ENCODE results near the gene KY. TPM values are rescaled to one million over a fixed set of nuclear protein-coding genes. Genes with fewer than 3 reads are reported as not detected.

KY gene
- total RNA-seq, 2 donors from 2014 or later: 0.32 to 0.44 TPM

GRCh38 chr3:134638385-134639030 lies 12.3 kb downstream of the KY start:
- Histone ChIP-seq H3K9me3 (no peaks in the 10 kb centered on the region), H3K27ac (no peak overlapping the region), H3K4me1 (no peaks in the 10 kb centered on the region), H3K27me3 (no peaks in the 10 kb centered on the region), H3K36me3 (no peaks in the 10 kb centered on the region), H3K9ac (ENCODE audit: low read depth in 2 of 2, low read length in 2 of 2) (no peak overlapping the region), H3K4me3 (no peak overlapping the region)
- DNase-seq: no peak
- no peak for TF ChIP-seq CTCF (IDR thresholded peaks at IDR 0.05)
- intact Hi-C loops (cut with DNase I): no loop called here

- Histone ChIP-seq H3K27me3 (no peaks in the 10 kb centered on the region), H3K4me3 (no peak overlapping the region), H3K9me3 (no peaks in the 10 kb centered on the region), H3K27ac (no peak overlapping the region), H3K9ac (ENCODE audit: low read depth in 2 of 2, low read length in 2 of 2) (no peak overlapping the region), H3K36me3 (no peaks in the 10 kb centered on the region), H3K4me1 (no peaks in the 10 kb centered on the region)
- TF ChIP-seq CTCF (IDR thresholded peaks at IDR 0.05): no peak
- intact Hi-C loops (cut with DNase I): no loop called here
- DNase-seq: no peak
These were observed 14.4 kb downstream of the KY start for GRCh38 chr3:134636406-134636805.

GRCh38 chr3:134630506-134630905 lies 20.3 kb downstream of the KY start:
- Histone ChIP-seq H3K9ac (ENCODE audit: low read depth in 2 of 2, low read length in 2 of 2) (no peak overlapping the region), H3K4me1 (no peaks in the 10 kb centered on the region), H3K36me3 (no peaks in the 10 kb centered on the region), H3K27me3 (no peaks in the 10 kb centered on the region), H3K27ac (no peak overlapping the region), H3K9me3 (no peaks in the 10 kb centered on the region), H3K4me3 (no peak overlapping the region)
- intact Hi-C loops (cut with DNase I): no loop called here
- TF ChIP-seq CTCF (IDR thresholded peaks at IDR 0.05): peak; percentile 26
- no peak for DNase-seq

GRCh38 chr3:134628884-134629283 lies 21.9 kb downstream of the KY start:
- intact Hi-C loops (cut with DNase I): no loop called here
- Histone ChIP-seq H3K27ac (no peak overlapping the region), H3K4me3 (no peak overlapping the region), H3K4me1 (no peaks in the 10 kb centered on the region), H3K27me3 (no peaks in the 10 kb centered on the region), H3K36me3 (no peaks in the 10 kb centered on the region), H3K9me3 (no peaks in the 10 kb centered on the region), H3K9ac (ENCODE audit: low read depth in 2 of 2, low read length in 2 of 2) (no peak overlapping the region)
- no peak for TF ChIP-seq CTCF (IDR thresholded peaks at IDR 0.05)
- DNase-seq: peak; percentile 3

- DNase-seq: peak; percentile 22
- H3K9ac ChIP-seq (ENCODE audit: low read depth in 2 of 2, low read length in 2 of 2): no peak overlapping the region
- H3K36me3 ChIP-seq: no peaks in the 10 kb centered on the region
- H3K27me3 ChIP-seq: no peaks in the 10 kb centered on the region
- intact Hi-C loops (cut with DNase I): no loop called here
- no peak for TF ChIP-seq CTCF (IDR thresholded peaks at IDR 0.05)
- H3K27ac ChIP-seq: peak overlapping the region; percentile 12
- no peak overlapping the region for H3K4me3 ChIP-seq
- H3K4me1 ChIP-seq: no peaks in the 10 kb centered on the region
- H3K9me3 ChIP-seq: no peaks in the 10 kb centered on the region
These were observed 23.0 kb downstream of the KY start for GRCh38 chr3:134627831-134628230.
